ENCODE results near the gene VAV3.

DNA sequence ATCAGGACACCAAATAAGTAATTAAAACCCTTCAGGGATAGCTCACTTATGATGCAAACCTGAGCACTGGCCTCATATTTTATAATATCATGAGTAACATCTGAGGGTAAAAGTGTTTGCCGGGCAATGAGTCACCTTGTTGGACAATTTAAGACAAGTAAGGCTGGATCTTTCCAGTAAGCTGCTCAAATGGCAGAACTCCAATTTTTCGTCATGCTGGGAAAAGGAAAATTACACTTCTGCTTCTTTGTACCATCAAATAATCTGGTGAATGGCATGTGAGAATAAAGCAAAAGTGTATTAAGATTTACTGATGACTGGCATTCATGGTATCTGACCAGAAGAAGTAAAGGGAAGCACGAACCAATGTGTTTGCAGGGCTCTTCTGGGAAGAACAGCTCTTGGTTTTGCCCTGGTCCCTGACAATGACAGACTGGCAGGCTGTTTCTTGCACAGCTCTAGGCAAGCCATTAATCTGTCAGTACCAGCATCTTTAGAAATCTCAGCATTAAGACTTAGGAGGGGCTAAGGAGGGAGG, 392.2 kb downstream of the VAV3 start:
- TF ChIP-seq, protein P1, sequence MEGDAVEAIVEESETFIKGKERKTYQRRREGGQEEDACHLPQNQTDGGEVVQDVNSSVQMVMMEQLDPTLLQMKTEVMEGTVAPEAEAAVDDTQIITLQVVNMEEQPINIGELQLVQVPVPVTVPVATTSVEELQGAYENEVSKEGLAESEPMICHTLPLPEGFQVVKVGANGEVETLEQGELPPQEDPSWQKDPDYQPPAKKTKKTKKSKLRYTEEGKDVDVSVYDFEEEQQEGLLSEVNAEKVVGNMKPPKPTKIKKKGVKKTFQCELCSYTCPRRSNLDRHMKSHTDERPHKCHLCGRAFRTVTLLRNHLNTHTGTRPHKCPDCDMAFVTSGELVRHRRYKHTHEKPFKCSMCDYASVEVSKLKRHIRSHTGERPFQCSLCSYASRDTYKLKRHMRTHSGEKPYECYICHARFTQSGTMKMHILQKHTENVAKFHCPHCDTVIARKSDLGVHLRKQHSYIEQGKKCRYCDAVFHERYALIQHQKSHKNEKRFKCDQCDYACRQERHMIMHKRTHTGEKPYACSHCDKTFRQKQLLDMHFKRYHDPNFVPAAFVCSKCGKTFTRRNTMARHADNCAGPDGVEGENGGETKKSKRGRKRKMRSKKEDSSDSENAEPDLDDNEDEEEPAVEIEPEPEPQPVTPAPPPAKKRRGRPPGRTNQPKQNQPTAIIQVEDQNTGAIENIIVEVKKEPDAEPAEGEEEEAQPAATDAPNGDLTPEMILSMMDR (IDR thresholded peaks at IDR 0.05; ENCODE audit: low read depth, low read length, poor library complexity, severe bottlenecking), result no peak
- TF ChIP-seq EZH2phosphoT487 (IDR thresholded peaks at IDR 0.05; ENCODE audit: borderline replicate concordance, low read length), result no peak
